H1 (cell line): Measurements from ENCODE around the gene MAFG. TPM values are rescaled to one million over a fixed set of nuclear protein-coding genes. Genes with fewer than 3 reads are reported as not detected.
A peak's percentile ranks its signal among the peaks of the same experiment; 100 is the strongest.

Experiments
- CTCF ChIA-PET: fragments of 300-600 bp; sonication (Branson Sonifier 250); formaldehyde crosslinking; loops from one replicate; lab custom pipeline; 2021; ENCODE audit not compliant: partially characterized antibody; lab: Charles Lee
- POLR2A ChIA-PET: fragments of 300-600 bp; sonication (Branson Sonifier 250); formaldehyde crosslinking; loops from one replicate; lab custom pipeline; 2021; ENCODE audit warnings: inconsistent platforms; ENCODE audit not compliant: partially characterized antibody; lab: Charles Lee
- DNase-seq, 2 experiments: peaks; one replicate each; pipeline versions ENCODE4 v3.0.0 to v3.0.0-alpha.2; 2010 to 2022; ENCODE audit warnings: low spot score in 2 of 2, low read depth in 1 of 2, mixed read lengths in 1 of 2
- FAIRE-seq: peaks from 2 replicates; lab custom pipeline; 2011; peaks lifted over from hg19 to GRCh38; lab: Jason Lieb, UNC
- H2AFZ ChIP-seq: 2 replicates; pipeline ENCODE4 v1.8.1; 2012; ENCODE audit warnings: low read length, inconsistent platforms
- H2AK5ac ChIP-seq: 2 replicates; pipeline ENCODE4 v1.6.1; 2013; ENCODE audit warnings: low read depth, low read length
- H2BK120ac ChIP-seq: replicated peaks from 2 replicates; pipeline ENCODE3; 2013; ENCODE audit warnings: low read depth, low read length, inconsistent platforms
- H2BK12ac ChIP-seq: 2 replicates; pipeline ENCODE4 v1.6.1; 2013; ENCODE audit warnings: low read depth, low read length
- H2BK15ac ChIP-seq: 2 replicates; pipeline ENCODE4 v1.6.1; 2013; ENCODE audit warnings: low read length
- H2BK20ac ChIP-seq: 2 replicates; pipeline ENCODE4 v1.6.1; 2013; ENCODE audit warnings: low read length
- H2BK5ac ChIP-seq: 2 replicates; pipeline ENCODE4 v1.6.1; 2013; ENCODE audit warnings: low read depth, low read length
- H3K14ac ChIP-seq: 2 replicates; pipeline ENCODE4 v1.6.1; 2013; ENCODE audit warnings: inconsistent platforms; ENCODE audit not compliant: insufficient read length
- H3K18ac ChIP-seq: 2 replicates; pipeline ENCODE4 v1.6.1; 2013; ENCODE audit warnings: low read length; ENCODE audit errors: extremely low read depth
- H3K23ac ChIP-seq: 2 replicates; pipeline ENCODE4 v1.6.1; 2013; ENCODE audit warnings: inconsistent platforms; ENCODE audit not compliant: insufficient read length
- H3K23me2 ChIP-seq: 2 replicates; pipeline ENCODE4 v1.6.1; 2013; ENCODE audit warnings: low read depth, low read length
- H3K27ac ChIP-seq: 2 replicates; pipeline ENCODE4 v1.6.1; 2011; ENCODE audit warnings: low read depth, low read length, inconsistent platforms
- H3K27me3 ChIP-seq, 4 experiments: replicated peaks in 1 of 4; 1 replicate in 1 of 4; 2 replicates in 3 of 4; pipeline versions ENCODE4 v1.6.1 to v1.8.1; 2011 to 2013; ENCODE audit warnings: low read length in 3 of 4, mild to moderate bottlenecking in 3 of 4, inconsistent platforms in 2 of 4, mixed read lengths in 2 of 4, moderate library complexity in 1 of 4; ENCODE audit not compliant: control insufficient read depth in 3 of 4, insufficient read depth in 3 of 4; ENCODE audit errors: extremely low read depth in 1 of 4
- H3K36me3 ChIP-seq, 4 experiments: 2 replicates each; pipeline versions ENCODE4 v1.6.1 to v1.8.1; 2011 to 2013; ENCODE audit warnings: mild to moderate bottlenecking in 4 of 4, low read length in 3 of 4, moderate library complexity in 2 of 4, control low read depth in 1 of 4, inconsistent platforms in 1 of 4; ENCODE audit not compliant: insufficient read depth in 4 of 4, control insufficient read depth in 2 of 4
- H3K4ac ChIP-seq: replicated peaks from 2 replicates; pipeline ENCODE3; 2013; ENCODE audit warnings: low read length, low read depth, mixed read lengths, inconsistent platforms; ENCODE audit not compliant: insufficient read length
- H3K4me1 ChIP-seq, 4 experiments: replicated peaks in 1 of 4; 1 replicate in 1 of 4; 2 replicates in 3 of 4; pipeline versions ENCODE4 v1.6.1 to v1.8.1; 2011 to 2013; ENCODE audit warnings: low read length in 3 of 4, inconsistent platforms in 2 of 4, mixed read lengths in 1 of 4; ENCODE audit not compliant: insufficient read depth in 4 of 4, control insufficient read depth in 3 of 4
- H3K4me2 ChIP-seq, 2 experiments: 2 replicates each; pipeline versions ENCODE4 v1.6.1 to v1.8.1; 2011 to 2013; ENCODE audit warnings: low read depth in 2 of 2, low read length in 2 of 2, control low read depth in 1 of 2, inconsistent platforms in 1 of 2, mild to moderate bottlenecking in 1 of 2; ENCODE audit not compliant: insufficient read depth in 1 of 2
- H3K4me3 ChIP-seq, 4 experiments: fragments of 200-600, 300-600 bp in 1 of 4; sonication (generic), shearing (Covaris generic), sonication (Bioruptor Twin) in 1 of 4; 2 replicates each; pipeline versions ENCODE4 v1.5.1 to v1.8.1; 2011 to 2016; ENCODE audit warnings: low read length in 4 of 4, low read depth in 3 of 4, control low read depth in 2 of 4, inconsistent platforms in 2 of 4, mild to moderate bottlenecking in 2 of 4, mixed read lengths in 1 of 4, moderate library complexity in 1 of 4; ENCODE audit not compliant: insufficient read depth in 2 of 4; ENCODE audit errors: extremely low read depth in 1 of 4
- H3K56ac ChIP-seq: replicated peaks from 2 replicates; pipeline ENCODE3; 2013; ENCODE audit warnings: low read depth, mild to moderate bottlenecking, mixed read lengths, low read length, inconsistent platforms; ENCODE audit not compliant: insufficient read length
- H3K79me1 ChIP-seq: 2 replicates; pipeline ENCODE4 v1.6.1; 2013; ENCODE audit warnings: low read depth, low read length, control low read depth
- H3K79me2 ChIP-seq, 2 experiments: 2 replicates each; pipeline versions ENCODE4 v1.6.1 to v1.8.1; 2012 to 2013; ENCODE audit warnings: low read length in 2 of 2, mild to moderate bottlenecking in 2 of 2, inconsistent platforms in 1 of 2; ENCODE audit not compliant: insufficient read depth in 2 of 2, control insufficient read depth in 1 of 2
- H3K9ac ChIP-seq, 4 experiments: replicated peaks in 1 of 4; 1 replicate in 1 of 4; 2 replicates in 3 of 4; pipeline versions ENCODE4 v1.6.1 to v1.8.1; 2011 to 2013; ENCODE audit warnings: low read depth in 3 of 4, low read length in 3 of 4, control low read depth in 2 of 4, mild to moderate bottlenecking in 2 of 4, moderate library complexity in 2 of 4, inconsistent platforms in 1 of 4; ENCODE audit errors: extremely low read depth in 1 of 4
- H3K9me3 ChIP-seq, 2 experiments: 2 replicates each; pipeline versions ENCODE4 v1.6.1 to v1.8.1; 2012 to 2013; ENCODE audit warnings: mild to moderate bottlenecking in 2 of 2, moderate library complexity in 2 of 2, control low read depth in 1 of 2, inconsistent platforms in 1 of 2, low read depth in 1 of 2, low read length in 1 of 2, mixed read lengths in 1 of 2; ENCODE audit not compliant: insufficient read depth in 2 of 2
- H4K20me1 ChIP-seq, 2 experiments: replicated peaks in 1 of 2; 2 replicates each; pipeline versions ENCODE3 to v1.8.1; 2011 to 2013; ENCODE audit warnings: inconsistent platforms in 2 of 2, low read length in 2 of 2, mild to moderate bottlenecking in 1 of 2; ENCODE audit not compliant: insufficient read depth in 2 of 2, control insufficient read depth in 1 of 2
- H4K5ac ChIP-seq: 2 replicates; pipeline ENCODE4 v1.6.1; 2013; ENCODE audit warnings: low read length, low read depth, mixed read lengths, inconsistent platforms; ENCODE audit not compliant: insufficient read length
- H4K8ac ChIP-seq: 2 replicates; pipeline ENCODE4 v1.8.0; 2013; ENCODE audit warnings: mild to moderate bottlenecking, moderate library complexity, low read length, inconsistent platforms; ENCODE audit not compliant: insufficient read depth; ENCODE audit errors: extremely low read depth
- H4K91ac ChIP-seq: replicated peaks from 2 replicates; pipeline ENCODE3; 2013; ENCODE audit warnings: low read length, mixed read lengths, inconsistent platforms; ENCODE audit not compliant: insufficient read length
- BRCA1 ChIP-seq: IDR thresholded peaks from 2 replicates; pipeline ENCODE4 v1.6.1; 2012; ENCODE audit warnings: low read depth, low read length, improper control_type of control experiment
- GTF2F1 ChIP-seq: IDR thresholded peaks from 2 replicates; pipeline ENCODE4 v1.6.1; 2012; ENCODE audit warnings: low read depth, low read length, improper control_type of control experiment, borderline replicate concordance
- HDAC2 ChIP-seq, 2 experiments: fragments of 300-600 bp in 1 of 2; sonication (generic) in 1 of 2; IDR thresholded peaks; 2 replicates each; pipeline ENCODE4 v1.6.1; 2011 to 2012; ENCODE audit warnings: low read depth in 2 of 2, low read length in 2 of 2, mild to moderate bottlenecking in 2 of 2, moderate library complexity in 2 of 2, borderline replicate concordance in 1 of 2, inconsistent platforms in 1 of 2
- TAF1 ChIP-seq: IDR thresholded peaks from 2 replicates; pipeline ENCODE4 v1.6.1; 2011; ENCODE audit warnings: mild to moderate bottlenecking, low read depth, low read length
- TAF7 ChIP-seq: optimal IDR thresholded peaks from 2 replicates; pipeline ENCODE3; 2011; ENCODE audit warnings: low read depth, mild to moderate bottlenecking, inconsistent platforms, low read length, moderate library complexity, borderline replicate concordance
- TBP ChIP-seq: IDR thresholded peaks from 2 replicates; pipeline ENCODE4 v1.6.1; 2011; ENCODE audit warnings: low read depth, low read length, improper control_type of control experiment
- WGBS, 2 experiments: shearing (Covaris generic) in 1 of 2; methylation state at CpG; one replicate each; pipeline versions ENCODE4 v1.1.6 to v1.1.7; 2013 to 2015; ENCODE audit warnings: low lambda C conversion rate in 2 of 2, mixed read lengths in 2 of 2, inconsistent platforms in 1 of 2, low coverage in 1 of 2, missing lambda C conversion rate in 1 of 2; ENCODE audit not compliant: insufficient replicate concordance in 2 of 2, insufficient coverage in 1 of 2, insufficient read length in 1 of 2; ENCODE audit errors: extremely low coverage in 1 of 2, missing lambda C conversion rate in 1 of 2; 5-methylcytosine and 5-hydroxymethylcytosine counted together
- polyA plus RNA-seq, 7 experiments: library from polyadenylated mRNA; depleted of rRNA in 3 of 7; stranded (reverse) in 5 of 7; unstranded in 2 of 7; fragments of >200 nt in 5 of 7; fragments of 200-250 nt in 2 of 7; gene quantifications; 1 replicate in 5 of 7; 2 replicates in 1 of 7; 4 replicates in 1 of 7; pipeline versions ENCODE4 v1.2.1 to v1.2.3, GENCODE V29; 2011 to 2013; ENCODE audit warnings: missing spikeins in 2 of 7, mixed read lengths in 2 of 7
- total RNA-seq: library from RNA; stranded (reverse); fragmentation: NEBNext Ultra II Directional; extraction: Animal tissue kit (Norgen Biotek cat#: 25700); gene quantifications from 2 replicates; pipeline ENCODE4 v1.2.1, GENCODE V29; 2021
- TF ChIP-seq, protein P1 (sequence below), 3 experiments: IDR thresholded peaks; 1 replicate in 2 of 3; 2 replicates in 1 of 3; pipeline versions ENCODE4 v1.5.1 to v1.6.1; 2011; ENCODE audit warnings: low read length in 3 of 3, mild to moderate bottlenecking in 3 of 3, inconsistent platforms in 2 of 3, low read depth in 1 of 3, moderate library complexity in 1 of 3; ENCODE audit not compliant: insufficient read depth in 1 of 3; ENCODE audit errors: control extremely low read depth in 1 of 3

The MAFG gene
- total and polyA plus RNA-seq, 2 of the 8 experiments (the other 6 are each of a cell fraction or from before 2014, with no cell fraction given) = 25.5 to 26.9 TPM

DNA sequence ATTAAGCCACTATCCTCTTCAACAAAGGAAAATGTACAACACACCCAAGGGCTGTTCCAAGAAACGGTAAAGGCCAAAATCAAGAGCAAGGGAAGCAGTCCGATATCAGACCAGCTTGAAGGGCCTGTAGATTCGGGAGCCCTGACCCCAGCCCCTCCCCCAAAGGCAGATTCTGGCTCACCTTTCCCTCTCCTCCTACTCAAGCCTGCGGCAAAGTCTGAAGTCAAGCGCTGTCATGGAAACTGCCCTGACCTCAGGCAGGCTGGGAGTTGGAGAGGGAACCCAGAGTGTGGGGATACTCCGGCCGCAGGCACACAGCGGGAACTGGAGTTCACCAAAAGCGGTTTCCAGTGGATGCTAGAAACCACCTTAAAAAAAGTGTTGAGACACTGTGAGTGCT lies 37.9 kb downstream of the MAFG start:
- Histone ChIP-seq H3K79me2 (peaks cover 8 to 41% of the 10 kb centered on the region in 2 experiments), H4K8ac (no peak overlapping the region), H3K9ac (no peak overlapping the region), H3K4ac (no peak overlapping the region), H3K4me1 (peaks cover 0 to 3% (median 2%) of the 10 kb centered on the region in 4 experiments; a peak in 5 of 7 replicates), H4K5ac (no peak overlapping the region), H4K20me1 (peaks cover 17 to 23% of the 10 kb centered on the region in 2 experiments), H3K36me3 (peaks cover 28 to 50% (median 36%) of the 10 kb centered on the region in 4 experiments), H3K14ac (no peak overlapping the region), H2BK12ac (peak overlapping the region; percentile 39; the same call in 1 of the 2 replicates), H3K23ac (no peak overlapping the region), H3K9me3 (no peaks in the 10 kb centered on the region), H2BK15ac (no peak overlapping the region), H3K27me3 (no peaks in the 10 kb centered on the region), H2BK5ac (no peak overlapping the region), H3K18ac (no peak overlapping the region), H2BK20ac (no peak overlapping the region), H3K56ac (no peak overlapping the region), H2AFZ (no peak overlapping the region), H2AK5ac (no peak overlapping the region), H3K27ac (no peak overlapping the region), H3K4me3 (peak overlapping the region in 1 of 4 experiments; percentile 89; a peak in 3 of 8 replicates), H3K79me1 (peaks cover 18% of the 10 kb centered on the region), H2BK120ac (no peak overlapping the region), H3K23me2 (peaks cover 5% of the 10 kb centered on the region; the same call in 1 of the 2 replicates), H4K91ac (no peak overlapping the region), H3K4me2 (peak overlapping the region in 1 of 2 experiments; percentile 75; a peak in 1 of 4 replicates)
- DNase-seq (no peak), FAIRE-seq (no peak)
- WGBS, 2 experiments = 96% methylated on average over 9 of the region's 9 CpGs; no CpG with 5 or more reads in 1 of the 2 experiments
- ChIA-PET POLR2A (interaction anchor here (0.6 to 12.3 kb wide), 10 partner anchors 13 to 181 kb away, joined by 3 to 151 read pairs (median 4); partner anchors contain the start of gene ARHGDIA), CTCF (no interaction called here)
- TF ChIP-seq TBP = no peak
- TF ChIP-seq TAF1 = no peak
- TF ChIP-seq, protein P1, sequence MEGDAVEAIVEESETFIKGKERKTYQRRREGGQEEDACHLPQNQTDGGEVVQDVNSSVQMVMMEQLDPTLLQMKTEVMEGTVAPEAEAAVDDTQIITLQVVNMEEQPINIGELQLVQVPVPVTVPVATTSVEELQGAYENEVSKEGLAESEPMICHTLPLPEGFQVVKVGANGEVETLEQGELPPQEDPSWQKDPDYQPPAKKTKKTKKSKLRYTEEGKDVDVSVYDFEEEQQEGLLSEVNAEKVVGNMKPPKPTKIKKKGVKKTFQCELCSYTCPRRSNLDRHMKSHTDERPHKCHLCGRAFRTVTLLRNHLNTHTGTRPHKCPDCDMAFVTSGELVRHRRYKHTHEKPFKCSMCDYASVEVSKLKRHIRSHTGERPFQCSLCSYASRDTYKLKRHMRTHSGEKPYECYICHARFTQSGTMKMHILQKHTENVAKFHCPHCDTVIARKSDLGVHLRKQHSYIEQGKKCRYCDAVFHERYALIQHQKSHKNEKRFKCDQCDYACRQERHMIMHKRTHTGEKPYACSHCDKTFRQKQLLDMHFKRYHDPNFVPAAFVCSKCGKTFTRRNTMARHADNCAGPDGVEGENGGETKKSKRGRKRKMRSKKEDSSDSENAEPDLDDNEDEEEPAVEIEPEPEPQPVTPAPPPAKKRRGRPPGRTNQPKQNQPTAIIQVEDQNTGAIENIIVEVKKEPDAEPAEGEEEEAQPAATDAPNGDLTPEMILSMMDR (IDR thresholded peaks at IDR 0.05; ENCODE audit: control extremely low read depth in 1 of 3, insufficient read depth in 1 of 3, low read depth in 1 of 3, low read length in 3 of 3) = no peak
- TF ChIP-seq GTF2F1 = no peak
- TF ChIP-seq BRCA1 = no peak
- TF ChIP-seq HDAC2 (IDR thresholded peaks at IDR 0.05; ENCODE audit: borderline replicate concordance in 1 of 2, low read depth in 2 of 2, low read length in 2 of 2) = no peak
- no peak for TF ChIP-seq TAF7
